Measurements from ENCODE around the gene OOSP4A.

DNA sequence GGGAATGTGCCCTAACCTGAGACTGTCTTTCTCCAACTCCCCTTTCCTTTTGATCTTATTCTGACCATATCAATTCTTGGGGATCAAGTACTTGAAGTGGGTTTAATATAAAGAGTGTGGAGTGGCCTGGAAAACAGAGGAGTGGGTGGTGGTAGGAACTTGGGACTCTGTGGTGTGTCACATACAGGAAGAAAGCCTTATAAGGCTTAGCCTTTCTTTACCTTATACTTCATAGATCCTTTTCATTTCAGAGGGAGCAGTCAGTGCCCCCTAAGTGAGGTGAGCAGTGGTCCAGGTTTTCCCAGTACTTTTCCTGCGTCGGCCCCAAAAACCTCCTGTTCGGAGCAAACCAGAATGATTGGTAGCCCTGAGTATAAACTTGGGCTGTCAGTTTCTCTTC is 25.1 kb upstream of the OOSP4A start:
- TF ChIP-seq, protein P1, sequence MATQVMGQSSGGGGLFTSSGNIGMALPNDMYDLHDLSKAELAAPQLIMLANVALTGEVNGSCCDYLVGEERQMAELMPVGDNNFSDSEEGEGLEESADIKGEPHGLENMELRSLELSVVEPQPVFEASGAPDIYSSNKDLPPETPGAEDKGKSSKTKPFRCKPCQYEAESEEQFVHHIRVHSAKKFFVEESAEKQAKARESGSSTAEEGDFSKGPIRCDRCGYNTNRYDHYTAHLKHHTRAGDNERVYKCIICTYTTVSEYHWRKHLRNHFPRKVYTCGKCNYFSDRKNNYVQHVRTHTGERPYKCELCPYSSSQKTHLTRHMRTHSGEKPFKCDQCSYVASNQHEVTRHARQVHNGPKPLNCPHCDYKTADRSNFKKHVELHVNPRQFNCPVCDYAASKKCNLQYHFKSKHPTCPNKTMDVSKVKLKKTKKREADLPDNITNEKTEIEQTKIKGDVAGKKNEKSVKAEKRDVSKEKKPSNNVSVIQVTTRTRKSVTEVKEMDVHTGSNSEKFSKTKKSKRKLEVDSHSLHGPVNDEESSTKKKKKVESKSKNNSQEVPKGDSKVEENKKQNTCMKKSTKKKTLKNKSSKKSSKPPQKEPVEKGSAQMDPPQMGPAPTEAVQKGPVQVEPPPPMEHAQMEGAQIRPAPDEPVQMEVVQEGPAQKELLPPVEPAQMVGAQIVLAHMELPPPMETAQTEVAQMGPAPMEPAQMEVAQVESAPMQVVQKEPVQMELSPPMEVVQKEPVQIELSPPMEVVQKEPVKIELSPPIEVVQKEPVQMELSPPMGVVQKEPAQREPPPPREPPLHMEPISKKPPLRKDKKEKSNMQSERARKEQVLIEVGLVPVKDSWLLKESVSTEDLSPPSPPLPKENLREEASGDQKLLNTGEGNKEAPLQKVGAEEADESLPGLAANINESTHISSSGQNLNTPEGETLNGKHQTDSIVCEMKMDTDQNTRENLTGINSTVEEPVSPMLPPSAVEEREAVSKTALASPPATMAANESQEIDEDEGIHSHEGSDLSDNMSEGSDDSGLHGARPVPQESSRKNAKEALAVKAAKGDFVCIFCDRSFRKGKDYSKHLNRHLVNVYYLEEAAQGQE (IDR thresholded peaks at IDR 0.05; ENCODE audit: insufficient replicate concordance, low read depth) = no peak
- TF ChIP-seq, protein P2, sequence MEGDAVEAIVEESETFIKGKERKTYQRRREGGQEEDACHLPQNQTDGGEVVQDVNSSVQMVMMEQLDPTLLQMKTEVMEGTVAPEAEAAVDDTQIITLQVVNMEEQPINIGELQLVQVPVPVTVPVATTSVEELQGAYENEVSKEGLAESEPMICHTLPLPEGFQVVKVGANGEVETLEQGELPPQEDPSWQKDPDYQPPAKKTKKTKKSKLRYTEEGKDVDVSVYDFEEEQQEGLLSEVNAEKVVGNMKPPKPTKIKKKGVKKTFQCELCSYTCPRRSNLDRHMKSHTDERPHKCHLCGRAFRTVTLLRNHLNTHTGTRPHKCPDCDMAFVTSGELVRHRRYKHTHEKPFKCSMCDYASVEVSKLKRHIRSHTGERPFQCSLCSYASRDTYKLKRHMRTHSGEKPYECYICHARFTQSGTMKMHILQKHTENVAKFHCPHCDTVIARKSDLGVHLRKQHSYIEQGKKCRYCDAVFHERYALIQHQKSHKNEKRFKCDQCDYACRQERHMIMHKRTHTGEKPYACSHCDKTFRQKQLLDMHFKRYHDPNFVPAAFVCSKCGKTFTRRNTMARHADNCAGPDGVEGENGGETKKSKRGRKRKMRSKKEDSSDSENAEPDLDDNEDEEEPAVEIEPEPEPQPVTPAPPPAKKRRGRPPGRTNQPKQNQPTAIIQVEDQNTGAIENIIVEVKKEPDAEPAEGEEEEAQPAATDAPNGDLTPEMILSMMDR (IDR thresholded peaks at IDR 0.05; ENCODE audit: insufficient read depth, low read length) = no peak
- no peak for TF ChIP-seq POLR2AphosphoS5 (IDR thresholded peaks at IDR 0.05; ENCODE audit: low read depth)

All from HL-60 (cell line).